ENCODE data around the gene SAMSN1.
"Not testable (repeated sequence)": the region's sequence is repeated elsewhere in the genome, so short reads cannot be mapped to it uniquely, and the experiment has no call there.

Gene SAMSN1

DNA sequence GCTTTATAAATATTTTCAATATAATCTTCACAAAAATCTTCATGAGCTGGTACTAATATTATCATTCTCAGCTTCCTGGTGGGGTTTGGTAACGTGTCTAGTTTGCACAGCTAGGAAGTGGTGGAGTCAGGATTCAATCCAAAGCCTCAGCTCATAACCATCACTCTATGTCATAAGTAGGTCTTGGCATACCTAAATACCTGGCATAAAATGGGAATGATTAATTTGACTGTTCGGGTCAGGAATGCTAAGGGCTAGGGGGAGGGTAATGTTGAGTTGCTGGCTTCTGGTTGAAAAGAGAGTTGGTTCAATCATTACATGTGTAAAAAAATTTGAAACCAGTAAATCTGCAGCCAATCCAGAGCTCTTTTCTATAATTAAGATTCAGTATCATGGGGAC lies 5.6 kb upstream of the SAMSN1 start:
- no peak overlapping the region for H3K27ac ChIP-seq
- TF ChIP-seq ZFX (IDR thresholded peaks at IDR 0.05) (no peak), CTCF (conservative IDR thresholded peaks at IDR 0.05) (no peak)

GRCh38 chr21:14550135-14550534 lies 4.0 kb upstream of the SAMSN1 start:
- no peak overlapping the region for H3K27ac ChIP-seq

DNA sequence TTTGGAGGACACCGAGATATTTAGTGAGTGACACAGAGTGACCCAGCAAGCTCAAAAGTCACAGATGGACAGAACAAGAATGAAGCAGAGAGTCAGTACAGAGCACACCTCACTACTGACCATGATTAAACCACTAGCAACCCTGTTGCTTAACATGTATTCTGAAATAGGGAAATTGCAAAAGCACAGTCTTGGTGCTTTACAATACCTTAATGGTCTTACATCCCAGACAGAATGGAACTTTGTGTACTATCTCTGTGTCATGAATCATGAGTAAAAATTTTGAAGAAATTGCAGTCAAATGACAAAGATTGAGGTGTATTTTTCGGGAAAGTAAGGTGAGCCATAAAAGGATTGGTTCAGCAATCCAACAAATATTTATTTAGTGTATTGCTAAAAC lies 2.7 kb upstream of the SAMSN1 start:
- TF ChIP-seq CTCF (conservative IDR thresholded peaks at IDR 0.05): no peak
- no peak for TF ChIP-seq ZFX (IDR thresholded peaks at IDR 0.05)
- no peak overlapping the region for H3K27ac ChIP-seq

More at GRCh38 chr21:14550135-14550534, 4.0 kb upstream of the SAMSN1 start:
- TF ChIP-seq ZFX (IDR thresholded peaks at IDR 0.05) (no peak), CTCF (conservative IDR thresholded peaks at IDR 0.05) (no peak)

DNA sequence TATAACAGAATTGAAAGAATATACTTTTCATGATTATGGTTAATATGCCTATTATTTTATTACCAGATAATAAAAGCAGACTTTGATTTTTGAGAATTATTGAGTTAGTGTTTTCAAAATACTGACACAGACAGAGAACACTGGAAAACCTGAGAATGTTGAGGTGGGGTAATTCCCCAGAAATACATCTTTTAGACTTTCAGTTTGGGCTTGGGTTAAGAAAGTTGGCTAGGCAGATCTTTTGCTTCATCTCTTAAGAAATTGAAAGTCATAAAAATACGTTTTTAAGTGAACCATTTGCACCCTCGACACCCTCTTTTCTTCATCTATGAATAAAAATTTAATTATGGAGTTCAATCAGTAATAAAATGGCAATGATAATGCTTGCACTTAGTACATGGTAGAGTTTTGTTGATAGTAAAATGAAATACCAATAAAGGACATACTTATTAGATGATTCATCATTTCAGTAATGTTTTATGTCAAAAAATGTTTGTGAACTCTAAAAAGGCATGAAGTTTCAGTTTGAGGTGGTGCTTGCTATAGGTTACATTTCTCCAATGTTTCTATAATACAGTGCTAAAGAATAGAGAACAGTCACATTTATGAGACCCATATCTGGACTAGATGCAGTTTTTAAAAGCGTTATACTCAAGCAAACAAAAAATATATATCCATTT lies 1.9 kb upstream of the SAMSN1 start:
- TF ChIP-seq CTCF (conservative IDR thresholded peaks at IDR 0.05): no peak
- no peak for TF ChIP-seq ZFX (IDR thresholded peaks at IDR 0.05)
- H3K27ac ChIP-seq: no peak overlapping the region

DNA sequence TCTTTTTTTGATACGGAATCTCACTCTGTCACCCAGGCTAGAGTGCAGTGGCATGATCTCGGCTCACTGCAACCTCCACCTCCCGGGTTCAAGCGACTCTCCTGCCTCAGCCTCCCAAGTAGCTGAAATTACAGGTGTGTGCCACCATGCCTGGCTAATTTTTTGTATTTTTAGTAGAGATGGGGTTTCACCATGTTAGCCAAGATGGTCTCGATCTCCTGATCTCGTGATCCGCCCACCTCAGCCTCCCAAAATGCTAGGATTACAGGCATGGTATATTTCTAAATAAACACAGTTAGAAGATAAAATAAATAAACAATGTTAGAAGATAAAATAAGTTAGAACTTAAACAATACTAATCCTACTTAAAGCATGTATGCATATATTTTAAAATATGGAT lies 604 bp upstream of the SAMSN1 start:
- not testable (repeated sequence) for H3K27ac ChIP-seq

- H3K27ac ChIP-seq: no peak overlapping the region
- TF ChIP-seq ZFX (IDR thresholded peaks at IDR 0.05) (no peak), CTCF (conservative IDR thresholded peaks at IDR 0.05) (no peak)
These were observed 2.1 kb downstream of the SAMSN1 start for GRCh38 chr21:14543983-14544382.

- no peak overlapping the region for H3K27ac ChIP-seq
- TF ChIP-seq ZFX (IDR thresholded peaks at IDR 0.05) (no peak), CTCF (conservative IDR thresholded peaks at IDR 0.05) (no peak)
These were observed 3.5 kb downstream of the SAMSN1 start for GRCh38 chr21:14542638-14543037.

DNA sequence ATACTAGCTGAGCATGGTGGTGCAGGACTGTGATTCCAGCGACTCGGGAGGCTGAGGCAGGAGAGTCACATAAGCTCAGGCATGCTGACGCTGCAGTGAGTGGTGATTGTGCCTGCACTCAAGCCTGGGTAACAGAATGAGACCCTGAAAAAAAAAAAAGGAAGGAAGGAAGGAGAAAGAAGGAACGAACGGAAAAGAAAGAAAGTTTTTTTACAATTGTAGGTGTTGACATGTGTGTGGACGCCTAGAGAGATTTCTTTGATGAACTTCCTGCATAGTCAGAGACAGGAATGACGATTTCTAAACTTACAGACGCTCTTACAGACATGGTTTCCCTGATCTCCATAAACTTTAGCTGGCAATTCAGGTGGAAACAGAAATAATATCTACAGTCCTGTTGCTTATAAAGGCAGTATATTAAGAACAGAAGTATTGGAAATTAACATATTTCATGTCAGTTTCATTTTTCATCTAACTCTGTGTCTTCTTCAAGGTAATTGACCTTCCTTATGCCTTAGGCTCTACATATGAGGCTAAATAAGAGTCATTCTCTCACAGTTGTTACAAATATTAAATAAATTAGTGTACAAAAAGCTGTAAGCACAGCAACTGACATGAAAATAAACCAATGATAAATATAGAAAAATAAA lies 4.1 kb downstream of the SAMSN1 start:
- H3K27ac ChIP-seq: no peak overlapping the region
- TF ChIP-seq ZFX (IDR thresholded peaks at IDR 0.05): no peak

Data from C4-2B (cell line).